ENCODE data around the gene SOCS7.
A peak's percentile ranks its signal among the peaks of the same experiment; 100 is the strongest.

The SOCS7 gene

GRCh38 chr17:38324141-38324697 lies 27.4 kb upstream of the SOCS7 start:
- no peak for DNase-seq (ENCODE audit: low read depth)
- TF ChIP-seq CTCF (IDR thresholded peaks at IDR 0.05; ENCODE audit: low read length, missing control alignments): no peak
- no peak overlapping the region for H3K4me3 ChIP-seq (replicated peaks; ENCODE audit: low read depth, low read length)

DNA sequence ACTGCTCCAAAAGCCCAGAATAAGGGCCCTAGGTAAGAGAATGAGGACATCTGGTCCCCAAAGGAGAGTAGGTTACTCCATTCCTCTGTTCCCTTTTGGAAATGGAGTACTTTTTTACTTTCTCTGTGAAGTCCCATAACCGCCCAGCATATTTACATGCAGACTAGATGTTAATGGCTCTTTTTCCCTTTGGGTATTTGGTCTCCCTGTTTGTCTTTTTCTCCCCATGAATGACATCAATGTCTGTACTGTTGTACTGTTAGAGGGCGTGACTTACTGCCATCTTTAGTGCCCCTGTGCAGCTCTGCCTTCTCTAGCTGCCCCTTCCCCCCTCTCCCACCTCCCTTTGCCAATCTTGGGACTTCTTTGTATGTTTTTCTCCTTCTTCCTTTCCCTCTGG lies 26.9 kb upstream of the SOCS7 start:
- TF ChIP-seq CTCF (IDR thresholded peaks at IDR 0.05; ENCODE audit: low read length, missing control alignments): no peak
- DNase-seq (ENCODE audit: low read depth): no peak
- H3K4me3 ChIP-seq (replicated peaks; ENCODE audit: low read depth, low read length): no peak overlapping the region

DNA sequence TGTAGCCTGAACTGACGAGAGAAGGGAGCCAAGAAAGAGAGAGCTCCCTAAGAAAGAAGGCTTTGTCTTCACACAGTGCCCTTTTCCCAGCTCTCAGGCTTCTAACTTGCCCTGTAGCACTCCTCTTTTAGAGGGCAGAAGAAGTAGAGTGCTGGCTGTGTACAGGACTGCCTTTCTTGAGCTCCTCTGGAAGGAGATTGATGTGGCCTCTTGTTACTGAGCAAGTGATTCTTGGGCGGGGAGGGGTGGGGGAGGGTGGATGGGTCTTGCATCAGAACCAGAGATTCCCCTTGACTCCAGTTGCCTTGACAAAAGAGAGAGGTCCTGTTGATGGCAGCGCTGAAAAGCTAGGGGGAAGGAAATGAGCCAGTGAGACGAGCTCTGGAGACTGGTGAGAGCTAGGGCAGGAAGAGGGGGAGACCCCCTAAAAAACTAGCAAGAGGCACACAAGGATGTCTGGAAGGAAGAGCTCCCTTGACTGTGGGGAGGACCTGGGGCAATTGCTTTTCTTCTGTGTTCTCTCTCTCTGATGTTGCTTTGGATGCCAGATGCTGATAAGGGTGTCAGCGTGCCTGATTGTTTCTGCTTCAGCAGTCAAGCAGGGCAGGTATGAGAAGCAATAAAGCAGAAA lies 26.3 kb upstream of the SOCS7 start:
- no peak overlapping the region for H3K4me3 ChIP-seq (replicated peaks; ENCODE audit: low read depth, low read length)
- DNase-seq (ENCODE audit: low read depth): no peak
- no peak for TF ChIP-seq CTCF (IDR thresholded peaks at IDR 0.05; ENCODE audit: low read length, missing control alignments)

- TF ChIP-seq CTCF (IDR thresholded peaks at IDR 0.05; ENCODE audit: low read length, missing control alignments): no peak
- peak; percentile 15 for DNase-seq (ENCODE audit: low read depth)
- no peak overlapping the region for H3K4me3 ChIP-seq (replicated peaks; ENCODE audit: low read depth, low read length)
These were observed 24.4 kb upstream of the SOCS7 start for GRCh38 chr17:38326996-38327792.

GRCh38 chr17:38327936-38328335 lies 23.7 kb upstream of the SOCS7 start:
- H3K4me3 ChIP-seq (replicated peaks; ENCODE audit: low read depth, low read length): no peak overlapping the region
- no peak for TF ChIP-seq CTCF (IDR thresholded peaks at IDR 0.05; ENCODE audit: low read length, missing control alignments)
- DNase-seq (ENCODE audit: low read depth): no peak

- no peak for DNase-seq (ENCODE audit: low read depth)
- no peak for TF ChIP-seq CTCF (IDR thresholded peaks at IDR 0.05; ENCODE audit: low read length, missing control alignments)
- no peak overlapping the region for H3K4me3 ChIP-seq (replicated peaks; ENCODE audit: low read depth, low read length)
These were observed 23.0 kb upstream of the SOCS7 start for GRCh38 chr17:38328620-38329019.

All from fibroblast of pulmonary artery (primary cell).